ENCODE results near the gene NKPD1.

NKPD1 gene

GRCh38 chr19:45153339-45154063, 7.3 kb downstream of the NKPD1 start:
- H3K4me3 Mint-ChIP-seq, result peak overlapping the region; percentile 84
- no peaks in the 10 kb centered on the region for H3K9me3 Mint-ChIP-seq
- H3K36me3 Mint-ChIP-seq, result no peaks in the 10 kb centered on the region
- ATAC-seq (ENCODE audit: low read depth), result peak; percentile 46
- peaks cover 30% of the 10 kb centered on the region for H3K27me3 Mint-ChIP-seq
- peaks cover 22% of the 10 kb centered on the region for H3K4me1 Mint-ChIP-seq
- DNase-seq (ENCODE audit: low spot score in 2 of 2), result peak; percentile 24 to 32
- H3K27ac Mint-ChIP-seq, result no peak overlapping the region

- DNase-seq (ENCODE audit: low spot score in 2 of 2) (peak; percentile 20 to 43), ATAC-seq (ENCODE audit: low read depth) (peak; percentile 65)
- Mint-ChIP-seq H3K27me3 (peaks cover 23% of the 10 kb centered on the region), H3K36me3 (no peaks in the 10 kb centered on the region), H3K9me3 (no peaks in the 10 kb centered on the region), H3K27ac (no peak overlapping the region), H3K4me1 (peaks cover 17% of the 10 kb centered on the region), H3K4me3 (peak overlapping the region; percentile 84)
Measured at GRCh38 chr19:45152504-45153338, 8.1 kb downstream of the NKPD1 start.

- peaks cover 19% of the 10 kb centered on the region for H3K27me3 Mint-ChIP-seq
- peaks cover 17% of the 10 kb centered on the region for H3K4me1 Mint-ChIP-seq
- H3K36me3 Mint-ChIP-seq, result no peaks in the 10 kb centered on the region
- no peak for DNase-seq (ENCODE audit: low spot score in 2 of 2)
- peak overlapping the region; percentile 57 for H3K4me3 Mint-ChIP-seq
- H3K9me3 Mint-ChIP-seq, result no peaks in the 10 kb centered on the region
- no peak for ATAC-seq (ENCODE audit: low read depth)
- H3K27ac Mint-ChIP-seq, result no peak overlapping the region
Measured at GRCh38 chr19:45151821-45152503, 8.8 kb downstream of the NKPD1 start.

GRCh38 chr19:45151320-45151719, 9.5 kb downstream of the NKPD1 start:
- Mint-ChIP-seq H3K36me3 (no peaks in the 10 kb centered on the region), H3K9me3 (no peaks in the 10 kb centered on the region), H3K4me3 (peak overlapping the region; percentile 57), H3K27ac (no peak overlapping the region), H3K4me1 (peaks cover 17% of the 10 kb centered on the region), H3K27me3 (peaks cover 18% of the 10 kb centered on the region)
- DNase-seq (ENCODE audit: low spot score in 2 of 2) (no peak), ATAC-seq (ENCODE audit: low read depth) (no peak)

- H3K27ac Mint-ChIP-seq, result no peak overlapping the region
- peaks cover 18% of the 10 kb centered on the region for H3K27me3 Mint-ChIP-seq
- no peaks in the 10 kb centered on the region for H3K36me3 Mint-ChIP-seq
- H3K4me3 Mint-ChIP-seq, result peak overlapping the region; percentile 34
- no peaks in the 10 kb centered on the region for H3K9me3 Mint-ChIP-seq
- ATAC-seq (ENCODE audit: low read depth) (no peak), DNase-seq (ENCODE audit: low spot score in 2 of 2) (no peak)
- peaks cover 17% of the 10 kb centered on the region for H3K4me1 Mint-ChIP-seq
Measured at GRCh38 chr19:45150751-45151281, 10.0 kb downstream of the NKPD1 start.

GRCh38 chr19:45150180-45150579, 10.6 kb downstream of the NKPD1 start:
- no peak for ATAC-seq (ENCODE audit: low read depth)
- no peaks in the 10 kb centered on the region for H3K36me3 Mint-ChIP-seq
- DNase-seq (ENCODE audit: low spot score in 2 of 2), result no peak
- H3K4me3 Mint-ChIP-seq, result no peak overlapping the region
- H3K4me1 Mint-ChIP-seq, result peaks cover 17% of the 10 kb centered on the region
- no peak overlapping the region for H3K27ac Mint-ChIP-seq
- no peaks in the 10 kb centered on the region for H3K9me3 Mint-ChIP-seq
- peaks cover 16% of the 10 kb centered on the region for H3K27me3 Mint-ChIP-seq

GRCh38 chr19:45149129-45149528, 11.7 kb downstream of the NKPD1 start:
- H3K4me1 Mint-ChIP-seq, result peaks cover 14% of the 10 kb centered on the region
- no peaks in the 10 kb centered on the region for H3K36me3 Mint-ChIP-seq
- DNase-seq (ENCODE audit: low spot score in 2 of 2), result no peak
- no peak overlapping the region for H3K4me3 Mint-ChIP-seq
- peaks cover 12% of the 10 kb centered on the region for H3K27me3 Mint-ChIP-seq
- no peak for ATAC-seq (ENCODE audit: low read depth)
- no peaks in the 10 kb centered on the region for H3K9me3 Mint-ChIP-seq
- H3K27ac Mint-ChIP-seq, result peak overlapping the region; percentile 80

GRCh38 chr19:45147835-45148676, 12.7 kb downstream of the NKPD1 start:
- Mint-ChIP-seq H3K27me3 (peaks cover 9% of the 10 kb centered on the region), H3K9me3 (no peaks in the 10 kb centered on the region), H3K27ac (no peak overlapping the region), H3K4me1 (peaks cover 10% of the 10 kb centered on the region), H3K4me3 (no peak overlapping the region), H3K36me3 (peaks cover under 1% of the 10 kb centered on the region)
- no peak for DNase-seq (ENCODE audit: low spot score in 2 of 2)
- no peak for ATAC-seq (ENCODE audit: low read depth)

GRCh38 chr19:45146741-45147205, 14.0 kb downstream of the NKPD1 start:
- no peak overlapping the region for H3K27ac Mint-ChIP-seq
- H3K36me3 Mint-ChIP-seq, result peaks cover 8% of the 10 kb centered on the region
- no peak for ATAC-seq (ENCODE audit: low read depth)
- H3K4me3 Mint-ChIP-seq, result no peak overlapping the region
- H3K9me3 Mint-ChIP-seq, result no peaks in the 10 kb centered on the region
- peaks cover 6% of the 10 kb centered on the region for H3K27me3 Mint-ChIP-seq
- peaks cover 6% of the 10 kb centered on the region for H3K4me1 Mint-ChIP-seq
- DNase-seq (ENCODE audit: low spot score in 2 of 2), result no peak

GRCh38 chr19:45146251-45146650, 14.5 kb downstream of the NKPD1 start:
- Mint-ChIP-seq H3K27ac (no peak overlapping the region), H3K4me3 (no peak overlapping the region), H3K4me1 (peaks cover 2% of the 10 kb centered on the region), H3K27me3 (peaks cover 1% of the 10 kb centered on the region), H3K9me3 (no peaks in the 10 kb centered on the region), H3K36me3 (peaks cover 8% of the 10 kb centered on the region)
- no peak for ATAC-seq (ENCODE audit: low read depth)
- DNase-seq (ENCODE audit: low spot score in 2 of 2), result no peak

GRCh38 chr19:45145270-45146189, 15.3 kb downstream of the NKPD1 start:
- no peaks in the 10 kb centered on the region for H3K4me1 Mint-ChIP-seq
- ATAC-seq (ENCODE audit: low read depth) (no peak), DNase-seq (ENCODE audit: low spot score in 2 of 2) (no peak)
- no peak overlapping the region for H3K4me3 Mint-ChIP-seq
- H3K27me3 Mint-ChIP-seq, result no peaks in the 10 kb centered on the region
- H3K27ac Mint-ChIP-seq, result no peak overlapping the region
- H3K36me3 Mint-ChIP-seq, result peaks cover 8% of the 10 kb centered on the region
- no peaks in the 10 kb centered on the region for H3K9me3 Mint-ChIP-seq

- DNase-seq (ENCODE audit: low spot score in 2 of 2) (no peak), ATAC-seq (ENCODE audit: low read depth) (no peak)
- Mint-ChIP-seq H3K27ac (no peak overlapping the region), H3K27me3 (no peaks in the 10 kb centered on the region), H3K4me3 (no peak overlapping the region), H3K4me1 (no peaks in the 10 kb centered on the region), H3K9me3 (no peaks in the 10 kb centered on the region), H3K36me3 (peaks cover 8% of the 10 kb centered on the region)
Measured at GRCh38 chr19:45144431-45145269, 16.1 kb downstream of the NKPD1 start.
